IMR-90 (cell line): ENCODE data around the gene SCYGR5. TPM values are rescaled to one million over a fixed set of nuclear protein-coding genes. Genes with fewer than 3 reads are reported as not detected.
"Not testable (repeated sequence)": the region's sequence is repeated elsewhere in the genome, so short reads cannot be mapped to it uniquely, and the experiment has no call there.

ENCODE experiments used
- ATAC-seq: fragments of 200-7000 bp; cut with Tn5 transposase; 2 replicates; pipeline ENCODE4 v1.9.1; 2020; ENCODE audit warnings: low read depth, mild to moderate bottlenecking, moderate library complexity
- Bru-seq: library from RNA; stranded (reverse); fragments of 400-500 nt; gene quantifications from one replicate; lab custom pipeline; 2021; lab: Mats Ljungman, UMichigan
- BruChase-seq, 2 experiments: library from RNA; stranded (reverse); fragments of 400-500 nt; gene quantifications; one replicate each; lab custom pipeline; 2021; lab: Mats Ljungman, UMichigan
- BruUV-seq: library from RNA; stranded (reverse); fragments of 400-500 nt; replicated peaks from 2 replicates; lab custom pipeline; 2021; lab: Mats Ljungman, UMichigan
- CTCF ChIA-PET: fragments of 300-600 bp; formaldehyde crosslinking; extraction: SDS; loops from one replicate; lab custom pipeline; 2021; ENCODE audit warnings: antibody characterized with exemption; lab: Yijun Ruan, JAX
- POLR2A ChIA-PET: fragments of 300-600 bp; sonication (Branson Sonifier 250); formaldehyde crosslinking; loops from one replicate; lab custom pipeline; 2022; ENCODE audit warnings: antibody characterized with exemption; ENCODE audit not compliant: unreplicated experiment; lab: Charles Lee
- DNase-seq: peaks from one replicate; pipeline ENCODE4 v3.0.0; 2013
- H2AFZ ChIP-seq: replicated peaks from 2 replicates; pipeline ENCODE3; 2013; ENCODE audit warnings: low read length, mild to moderate bottlenecking; ENCODE audit not compliant: poor library complexity
- H2AK5ac ChIP-seq: 2 replicates; pipeline ENCODE4 v1.6.1; 2013; ENCODE audit warnings: low read depth, low read length, inconsistent platforms
- H2AK9ac ChIP-seq: replicated peaks from 2 replicates; pipeline ENCODE3; 2013; ENCODE audit warnings: mild to moderate bottlenecking, low read depth, low read length, moderate library complexity; ENCODE audit not compliant: poor library complexity
- H2BK120ac ChIP-seq: 2 replicates; pipeline ENCODE4 v1.6.1; 2013; ENCODE audit warnings: low read depth, low read length, inconsistent platforms
- H2BK15ac ChIP-seq: 3 replicates; pipeline ENCODE4 v1.6.1; 2013; ENCODE audit warnings: low read depth, low read length, inconsistent platforms
- H2BK20ac ChIP-seq: 2 replicates; pipeline ENCODE4 v1.6.1; 2013; ENCODE audit warnings: low read depth, mild to moderate bottlenecking, inconsistent platforms, low read length, moderate library complexity
- H2BK5ac ChIP-seq: 2 replicates; pipeline ENCODE4 v1.6.1; 2013; ENCODE audit warnings: mild to moderate bottlenecking, low read depth, low read length, inconsistent platforms; ENCODE audit not compliant: poor library complexity, severe bottlenecking
- H3K14ac ChIP-seq: replicated peaks from 2 replicates; pipeline ENCODE4 v1.6.1; 2013; ENCODE audit warnings: low read depth, low read length, inconsistent platforms
- H3K18ac ChIP-seq: 2 replicates; pipeline ENCODE4 v1.6.1; 2013; ENCODE audit warnings: low read depth, low read length, control low read depth
- H3K23ac ChIP-seq: 2 replicates; pipeline ENCODE4 v1.6.1; 2013; ENCODE audit warnings: low read depth, low read length, inconsistent platforms
- H3K27ac ChIP-seq: 2 replicates; pipeline ENCODE4 v1.5.1; 2013; ENCODE audit warnings: mild to moderate bottlenecking, control low read depth, low read length; ENCODE audit not compliant: insufficient read depth
- H3K27me3 ChIP-seq: 2 replicates; pipeline ENCODE4 v1.6.1; 2013; ENCODE audit warnings: low read length; ENCODE audit not compliant: control insufficient read depth, insufficient read depth
- H3K36me3 ChIP-seq: 2 replicates; pipeline ENCODE4 v1.6.1; 2013; ENCODE audit warnings: low read length, mixed read lengths; ENCODE audit not compliant: control insufficient read depth, insufficient read depth
- H3K4ac ChIP-seq: 2 replicates; pipeline ENCODE4 v1.6.1; 2013; ENCODE audit warnings: low read depth, low read length, inconsistent platforms
- H3K4me1 ChIP-seq: 2 replicates; pipeline ENCODE4 v1.6.1; 2013; ENCODE audit warnings: low read length, mixed read lengths; ENCODE audit not compliant: control insufficient read depth, insufficient read depth
- H3K4me2 ChIP-seq: 2 replicates; pipeline ENCODE4 v1.6.1; 2013; ENCODE audit warnings: low read depth, mild to moderate bottlenecking, control low read depth, low read length, moderate library complexity
- H3K4me3 ChIP-seq: 2 replicates; pipeline ENCODE4 v1.5.1; 2013; ENCODE audit warnings: low read depth, mild to moderate bottlenecking, control low read depth, low read length, moderate library complexity; ENCODE audit not compliant: insufficient read depth
- H3K56ac ChIP-seq: 2 replicates; pipeline ENCODE4 v1.6.1; 2013; ENCODE audit warnings: low read length, inconsistent platforms; ENCODE audit not compliant: insufficient read depth; ENCODE audit errors: extremely low read depth
- H3K79me1 ChIP-seq, 2 experiments: 2 replicates each; pipeline ENCODE4 v1.6.1; 2013; ENCODE audit warnings: low read length in 2 of 2, inconsistent platforms in 1 of 2, low read depth in 1 of 2
- H3K9ac ChIP-seq: 2 replicates; pipeline ENCODE4 v1.6.1; 2013; ENCODE audit warnings: low read depth, low read length, control low read depth
- H3K9me1 ChIP-seq: 2 replicates; pipeline ENCODE4 v1.6.1; 2013; ENCODE audit warnings: low read length, inconsistent platforms; ENCODE audit not compliant: insufficient read depth
- H3K9me3 ChIP-seq: 2 replicates; pipeline ENCODE4 v1.6.1; 2013; ENCODE audit warnings: low read length; ENCODE audit not compliant: control insufficient read depth, insufficient read depth
- H4K20me1 ChIP-seq: 2 replicates; pipeline ENCODE4 v1.6.1; 2013; ENCODE audit warnings: low read length, inconsistent platforms; ENCODE audit not compliant: insufficient read depth
- H4K5ac ChIP-seq: 2 replicates; pipeline ENCODE4 v1.6.1; 2013; ENCODE audit warnings: mild to moderate bottlenecking, low read depth, low read length, control low read depth
- H4K8ac ChIP-seq, 2 experiments: 2 replicates each; pipeline ENCODE4 v1.6.1; 2013; ENCODE audit warnings: low read depth in 2 of 2, low read length in 2 of 2, control low read depth in 1 of 2, inconsistent platforms in 1 of 2
- H4K91ac ChIP-seq: 2 replicates; pipeline ENCODE4 v1.6.1; 2013; ENCODE audit warnings: low read depth, low read length, inconsistent platforms; ENCODE audit not compliant: insufficient read depth
- WGBS, 2 experiments: methylation state at CpG; one replicate each; pipeline versions ENCODE4 v1.1.5 to v1.1.7; 2013; ENCODE audit warnings: missing lambda C conversion rate in 2 of 2; ENCODE audit not compliant: insufficient read length in 1 of 2; ENCODE audit errors: extremely low coverage in 2 of 2; 5-methylcytosine and 5-hydroxymethylcytosine counted together
- dilution Hi-C: fragments of 300-500 bp; cut with HindIII; formaldehyde crosslinking; loops from one replicate; pipeline ENCODE4 v1.14.3; 2018; ENCODE audit warnings: low sequenced_read_pairs; ENCODE audit not compliant: unreplicated experiment
- in situ Hi-C: fragments of 300-500 bp; cut with MboI; formaldehyde crosslinking; loops from 3 replicates; pipeline ENCODE4 v1.14.3; 2019; ENCODE audit warnings: low sequenced_read_pairs, inconsistent platforms, mixed read lengths
- intact Hi-C: fragments of 100-400 bp; cut with micrococcal nuclease; formaldehyde crosslinking; loops from 2 replicates; pipeline ENCODE4 v1.10.0; 2022
- long read RNA-seq: library from polyadenylated mRNA; unstranded; transcript quantifications from one replicate; pipeline ENCODE4 v2.0.0, GENCODE V29; 2021; ENCODE audit not compliant: unreplicated experiment
- polyA plus RNA-seq, 3 experiments: library from polyadenylated mRNA; depleted of rRNA; stranded (reverse); fragments of >200 nt; gene quantifications; 2 replicates each; pipeline ENCODE4 v1.2.3, GENCODE V29; 2012; ENCODE audit warnings: low replicate concordance in 1 of 3
- total RNA-seq: library from RNA; depleted of rRNA; stranded (reverse); fragments of >200 nt; gene quantifications from 2 replicates; pipeline ENCODE4 v1.2.3, GENCODE V29; 2012; rRNA removed

The SCYGR5 gene
- total RNA-seq (not detected in 2 replicates), polyA plus RNA-seq (2012; rRNA removed) (not detected in 2 replicates), Bru-seq, nascent RNA (not detected), BruChase-seq, experiment 1, labeled RNA remaining after a 6-hour chase (not detected), BruChase-seq, experiment 2, labeled RNA remaining after a 2-hour chase (not detected)
- not detected in 2 replicates for polyA plus RNA-seq (2012; cell fraction: cytosol; rRNA removed)
- polyA plus RNA-seq (2012; cell fraction: nucleus; rRNA removed; ENCODE audit: low replicate concordance): not detected in 2 replicates
- long read RNA-seq: 0 reads

DNA sequence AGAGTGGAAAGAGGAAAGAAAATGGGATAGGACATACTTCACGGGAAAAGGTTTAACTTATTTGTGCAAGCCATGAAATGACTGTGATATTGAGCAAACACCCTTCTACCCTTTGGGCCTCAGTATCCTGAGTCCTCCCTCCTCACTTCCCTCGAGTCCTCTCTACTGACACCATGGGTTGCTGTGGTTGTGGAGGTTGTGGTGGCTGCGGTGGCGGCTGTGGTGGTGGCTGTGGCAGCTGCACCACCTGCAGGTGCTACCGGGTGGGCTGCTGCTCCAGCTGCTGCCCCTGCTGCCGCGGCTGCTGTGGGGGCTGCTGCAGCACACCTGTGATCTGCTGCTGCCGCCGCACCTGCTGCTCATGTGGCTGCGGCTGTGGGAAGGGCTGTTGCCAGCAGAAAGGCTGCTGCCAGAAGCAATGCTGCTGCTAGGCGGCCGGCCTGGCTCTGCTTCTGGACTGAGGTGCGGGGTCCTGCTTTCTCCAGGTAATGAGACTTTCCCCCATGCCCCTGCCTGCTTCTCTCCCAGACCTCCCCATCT is at the start of gene SCYGR5:
TSS of gene SCYGR5 (plus strand) at position 174 of the 540 bp plus-strand sequence. CDS start at position 174, 0 bp downstream.
- H2AFZ ChIP-seq, H4K20me1 ChIP-seq, H3K36me3 ChIP-seq, intact Hi-C loops, H4K8ac ChIP-seq, H3K4me2 ChIP-seq, H3K4me1 ChIP-seq, H3K4me3 ChIP-seq, H3K4ac ChIP-seq, H4K5ac ChIP-seq, H3K9ac ChIP-seq, H2BK15ac ChIP-seq, H2AK9ac ChIP-seq, H3K27ac ChIP-seq, H3K56ac ChIP-seq, H4K91ac ChIP-seq, H3K18ac ChIP-seq, POLR2A ChIA-PET, DNase-seq, BruUV-seq, H2BK20ac ChIP-seq, H3K9me3 ChIP-seq, H3K9me1 ChIP-seq, H3K79me1 ChIP-seq, H3K27me3 ChIP-seq, H3K14ac ChIP-seq, ATAC-seq, dilution Hi-C loops, H2AK5ac ChIP-seq, H2BK120ac ChIP-seq, H3K23ac ChIP-seq, H2BK5ac ChIP-seq: not testable (repeated sequence)
- in situ Hi-C loops: loop anchor here (10.0 kb wide), 1 partner anchor 218 kb away; no protein-coding TSS in a partner anchor
- CTCF ChIA-PET: interaction anchor here (0.7 kb wide), 1 partner anchor 445 kb away, joined by 3 read pairs; no protein-coding TSS in a partner anchor
- 87% methylated on average over 3 of the region's 13 CpGs; no CpG with 5 or more reads in 1 of the 2 experiments for WGBS, 2 experiments
